Measurements from ENCODE around the gene ABCA12.
A peak's percentile ranks its signal among the peaks of the same experiment; 100 is the strongest.

The ABCA12 gene

GRCh38 chr2:215029936-215030335 lies 108.5 kb downstream of the ABCA12 start:
- Histone ChIP-seq H4K91ac (ENCODE audit: low read depth, low read length) (no peak overlapping the region), H3K27me3 (ENCODE audit: insufficient read depth, low read length) (no peaks in the 10 kb centered on the region), H3K79me1 (ENCODE audit: low read length) (peaks cover 2% of the 10 kb centered on the region), H3K27ac (ENCODE audit: low read depth, low read length) (no peak overlapping the region), H3K4me1 (ENCODE audit: control insufficient read depth in 1 of 2, insufficient read depth in 2 of 2, low read length in 2 of 2) (peaks cover 0 to 2% of the 10 kb centered on the region in 2 experiments), H4K12ac (ENCODE audit: low read depth, low read length) (no peak overlapping the region), H3K18ac (ENCODE audit: low read length) (no peak overlapping the region), H3K4me2 (ENCODE audit: low read length) (no peak overlapping the region), H3K14ac (ENCODE audit: low read length) (no peak overlapping the region), H3K36me3 (ENCODE audit: control insufficient read depth in 1 of 2, insufficient read depth in 2 of 2, low read length in 2 of 2) (no peaks in the 10 kb centered on the region), H3K4me3 (ENCODE audit: low read depth, low read length) (no peak overlapping the region), H3K9ac (ENCODE audit: low read length) (no peak overlapping the region), H2BK5ac (ENCODE audit: low read depth, low read length, poor library complexity) (no peak overlapping the region), H2BK12ac (ENCODE audit: low read length) (no peak overlapping the region), H2BK120ac (ENCODE audit: insufficient read depth, low read length, poor library complexity) (no peak overlapping the region), H3K9me3 (ENCODE audit: insufficient read depth, low read depth, low read length) (no peaks in the 10 kb centered on the region), H2AK5ac (ENCODE audit: low read length) (no peak overlapping the region), H3K23ac (ENCODE audit: low read length) (no peak overlapping the region), H2AFZ (ENCODE audit: insufficient read depth, low read length, poor library complexity) (no peak overlapping the region), H3K79me2 (ENCODE audit: control insufficient read depth, insufficient read depth, low read length, poor library complexity) (no peaks in the 10 kb centered on the region), H3K4ac (ENCODE audit: low read depth, low read length) (no peak overlapping the region), H4K8ac (ENCODE audit: low read depth, low read length) (no peak overlapping the region)
- peak; percentile 17 to 53 for DNase-seq
- WGBS (ENCODE audit: extremely low coverage, insufficient coverage, insufficient read length): no CpG with 5 or more reads among the region's 5 CpGs

- no peak overlapping the region for H3K9ac ChIP-seq (ENCODE audit: low read length)
- H3K27me3 ChIP-seq (ENCODE audit: insufficient read depth, low read length): no peaks in the 10 kb centered on the region
- no peak overlapping the region for H2AK5ac ChIP-seq (ENCODE audit: low read length)
- peaks cover 2% of the 10 kb centered on the region for H3K79me1 ChIP-seq (ENCODE audit: low read length)
- no peak overlapping the region for H2BK5ac ChIP-seq (ENCODE audit: low read depth, low read length, poor library complexity)
- H4K12ac ChIP-seq (ENCODE audit: low read depth, low read length): no peak overlapping the region
- DNase-seq: no peak
- H2BK12ac ChIP-seq (ENCODE audit: low read length): no peak overlapping the region
- no peak overlapping the region for H2BK120ac ChIP-seq (ENCODE audit: insufficient read depth, low read length, poor library complexity)
- H3K18ac ChIP-seq (ENCODE audit: low read length): no peak overlapping the region
- no peak overlapping the region for H3K27ac ChIP-seq (ENCODE audit: low read depth, low read length)
- no peak overlapping the region for H4K91ac ChIP-seq (ENCODE audit: low read depth, low read length)
- no peak overlapping the region for H3K4me2 ChIP-seq (ENCODE audit: low read length)
- no peak overlapping the region for H3K14ac ChIP-seq (ENCODE audit: low read length)
- no CpG with 5 or more reads among the region's 1 CpG for WGBS (ENCODE audit: extremely low coverage, insufficient coverage, insufficient read length)
- H3K23ac ChIP-seq (ENCODE audit: low read length): no peak overlapping the region
- no peak overlapping the region for H4K8ac ChIP-seq (ENCODE audit: low read depth, low read length)
- no peak overlapping the region for H3K4me3 ChIP-seq (ENCODE audit: low read depth, low read length)
- H3K4me1 ChIP-seq (ENCODE audit: control insufficient read depth in 1 of 2, insufficient read depth in 2 of 2, low read length in 2 of 2): peaks cover 0 to 2% of the 10 kb centered on the region in 2 experiments
- no peaks in the 10 kb centered on the region for H3K79me2 ChIP-seq (ENCODE audit: control insufficient read depth, insufficient read depth, low read length, poor library complexity)
- H3K36me3 ChIP-seq (ENCODE audit: control insufficient read depth in 1 of 2, insufficient read depth in 2 of 2, low read length in 2 of 2): no peaks in the 10 kb centered on the region
- H3K4ac ChIP-seq (ENCODE audit: low read depth, low read length): no peak overlapping the region
- no peak overlapping the region for H2AFZ ChIP-seq (ENCODE audit: insufficient read depth, low read length, poor library complexity)
- H3K9me3 ChIP-seq (ENCODE audit: insufficient read depth, low read depth, low read length): no peaks in the 10 kb centered on the region
Observed at GRCh38 chr2:215028231-215028630, 110.2 kb downstream of the ABCA12 start.

GRCh38 chr2:215027779-215028178 lies 110.6 kb downstream of the ABCA12 start:
- H2BK5ac ChIP-seq (ENCODE audit: low read depth, low read length, poor library complexity): no peak overlapping the region
- no peak overlapping the region for H3K4me2 ChIP-seq (ENCODE audit: low read length)
- no peak overlapping the region for H3K9ac ChIP-seq (ENCODE audit: low read length)
- peaks cover 0 to 2% of the 10 kb centered on the region in 2 experiments for H3K4me1 ChIP-seq (ENCODE audit: control insufficient read depth in 1 of 2, insufficient read depth in 2 of 2, low read length in 2 of 2)
- H2AK5ac ChIP-seq (ENCODE audit: low read length): no peak overlapping the region
- no peak overlapping the region for H3K27ac ChIP-seq (ENCODE audit: low read depth, low read length)
- no peaks in the 10 kb centered on the region for H3K36me3 ChIP-seq (ENCODE audit: control insufficient read depth in 1 of 2, insufficient read depth in 2 of 2, low read length in 2 of 2)
- H4K8ac ChIP-seq (ENCODE audit: low read depth, low read length): no peak overlapping the region
- H3K23ac ChIP-seq (ENCODE audit: low read length): no peak overlapping the region
- H3K4me3 ChIP-seq (ENCODE audit: low read depth, low read length): no peak overlapping the region
- H3K79me1 ChIP-seq (ENCODE audit: low read length): peaks cover 2% of the 10 kb centered on the region
- no peaks in the 10 kb centered on the region for H3K79me2 ChIP-seq (ENCODE audit: control insufficient read depth, insufficient read depth, low read length, poor library complexity)
- H2BK12ac ChIP-seq (ENCODE audit: low read length): no peak overlapping the region
- WGBS (ENCODE audit: extremely low coverage, insufficient coverage, insufficient read length): no CpG with 5 or more reads among the region's 2 CpGs
- H3K18ac ChIP-seq (ENCODE audit: low read length): no peak overlapping the region
- H4K91ac ChIP-seq (ENCODE audit: low read depth, low read length): no peak overlapping the region
- no peaks in the 10 kb centered on the region for H3K27me3 ChIP-seq (ENCODE audit: insufficient read depth, low read length)
- no peaks in the 10 kb centered on the region for H3K9me3 ChIP-seq (ENCODE audit: insufficient read depth, low read depth, low read length)
- H4K12ac ChIP-seq (ENCODE audit: low read depth, low read length): no peak overlapping the region
- no peak overlapping the region for H2AFZ ChIP-seq (ENCODE audit: insufficient read depth, low read length, poor library complexity)
- H3K14ac ChIP-seq (ENCODE audit: low read length): no peak overlapping the region
- no peak overlapping the region for H2BK120ac ChIP-seq (ENCODE audit: insufficient read depth, low read length, poor library complexity)
- H3K4ac ChIP-seq (ENCODE audit: low read depth, low read length): no peak overlapping the region
- DNase-seq: no peak

DNA sequence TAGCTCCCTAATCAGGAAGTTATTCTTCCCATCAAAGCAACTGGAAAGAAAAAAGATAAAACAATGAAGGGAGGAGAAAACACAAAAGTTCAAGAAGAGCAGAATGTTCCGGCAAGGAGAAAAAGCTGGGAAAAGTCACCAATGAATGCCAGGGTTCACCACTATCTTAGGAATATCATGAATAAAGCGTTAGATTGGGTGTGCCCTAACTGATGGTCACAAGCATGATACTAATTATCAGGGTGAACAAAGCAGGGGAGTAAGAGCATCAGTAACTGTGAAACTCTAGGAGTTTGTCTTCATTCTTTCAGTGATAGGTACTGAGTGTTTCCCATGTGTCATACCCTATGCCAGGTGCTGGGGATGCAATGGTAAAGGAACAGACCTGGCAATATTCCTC lies 115.5 kb downstream of the ABCA12 start:
- Histone ChIP-seq H2BK5ac (ENCODE audit: low read depth, low read length, poor library complexity) (no peak overlapping the region), H3K23ac (ENCODE audit: low read length) (no peak overlapping the region), H3K4me3 (ENCODE audit: low read depth, low read length) (no peak overlapping the region), H3K4ac (ENCODE audit: low read depth, low read length) (no peak overlapping the region), H3K36me3 (ENCODE audit: control insufficient read depth in 1 of 2, insufficient read depth in 2 of 2, low read length in 2 of 2) (no peaks in the 10 kb centered on the region), H3K9me3 (ENCODE audit: insufficient read depth, low read depth, low read length) (no peaks in the 10 kb centered on the region), H3K4me1 (ENCODE audit: control insufficient read depth in 1 of 2, insufficient read depth in 2 of 2, low read length in 2 of 2) (no peaks in the 10 kb centered on the region), H3K79me1 (ENCODE audit: low read length) (no peaks in the 10 kb centered on the region), H3K79me2 (ENCODE audit: control insufficient read depth, insufficient read depth, low read length, poor library complexity) (no peaks in the 10 kb centered on the region), H3K27ac (ENCODE audit: low read depth, low read length) (no peak overlapping the region), H3K18ac (ENCODE audit: low read length) (no peak overlapping the region), H3K9ac (ENCODE audit: low read length) (no peak overlapping the region), H2AFZ (ENCODE audit: insufficient read depth, low read length, poor library complexity) (no peak overlapping the region), H2BK12ac (ENCODE audit: low read length) (no peak overlapping the region), H4K12ac (ENCODE audit: low read depth, low read length) (no peak overlapping the region), H2AK5ac (ENCODE audit: low read length) (no peak overlapping the region), H2BK120ac (ENCODE audit: insufficient read depth, low read length, poor library complexity) (no peak overlapping the region), H4K8ac (ENCODE audit: low read depth, low read length) (no peak overlapping the region), H3K14ac (ENCODE audit: low read length) (no peak overlapping the region), H3K27me3 (ENCODE audit: insufficient read depth, low read length) (no peaks in the 10 kb centered on the region), H4K91ac (ENCODE audit: low read depth, low read length) (no peak overlapping the region), H3K4me2 (ENCODE audit: low read length) (no peak overlapping the region)
- no CpG with 5 or more reads among the region's 2 CpGs for WGBS (ENCODE audit: extremely low coverage, insufficient coverage, insufficient read length)
- DNase-seq: no peak

Measured in trophoblast cell (in vitro differentiated cells and primary cell).